Left ventricle myocardium superior (tissue), 1 donor: Measurements from ENCODE around the gene PKIB. TPM values are rescaled to one million over a fixed set of nuclear protein-coding genes. Genes with fewer than 3 reads are reported as not detected.
"Not testable (repeated sequence)": the region's sequence is repeated elsewhere in the genome, so short reads cannot be mapped to it uniquely, and the experiment has no call there.

Source experiments
- ATAC-seq: fragments of 200-7000 bp; cut with Tn5 transposase; one replicate; pipeline ENCODE4 v1.9.1; 2020; ENCODE audit warnings: mild to moderate bottlenecking, moderate library complexity
- DNase-seq: peaks from one replicate; pipeline ENCODE4 v3.0.0-alpha.2; 2020
- intact Hi-C: fragments of 100-400 bp; cut with micrococcal nuclease; formaldehyde crosslinking; loops from one replicate; pipeline ENCODE4 v1.11.0; 2022
- long read RNA-seq: library from polyadenylated mRNA; unstranded; transcript quantifications from one replicate; pipeline ENCODE4 v2.0.0, GENCODE V29; 2021
- total RNA-seq: library from RNA; stranded (reverse); fragmentation: NEBNext Ultra II Directional; extraction: Animal tissue kit (Norgen Biotek cat#: 25700); gene quantifications from one replicate; pipeline ENCODE4 v1.2.1, GENCODE V29; 2021
- donor health status: DM: no; HTN: yes; CAD: no; lungs with severe emphysema.

PKIB gene, protein sequence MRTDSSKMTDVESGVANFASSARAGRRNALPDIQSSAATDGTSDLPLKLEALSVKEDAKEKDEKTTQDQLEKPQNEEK
- 0.35 TPM for total RNA-seq
- long read RNA-seq, partial matches to known transcripts, result 0 of 1 reads
- long read RNA-seq, other reads (novel, unspliced or antisense), result 1 of 1 reads

DNA sequence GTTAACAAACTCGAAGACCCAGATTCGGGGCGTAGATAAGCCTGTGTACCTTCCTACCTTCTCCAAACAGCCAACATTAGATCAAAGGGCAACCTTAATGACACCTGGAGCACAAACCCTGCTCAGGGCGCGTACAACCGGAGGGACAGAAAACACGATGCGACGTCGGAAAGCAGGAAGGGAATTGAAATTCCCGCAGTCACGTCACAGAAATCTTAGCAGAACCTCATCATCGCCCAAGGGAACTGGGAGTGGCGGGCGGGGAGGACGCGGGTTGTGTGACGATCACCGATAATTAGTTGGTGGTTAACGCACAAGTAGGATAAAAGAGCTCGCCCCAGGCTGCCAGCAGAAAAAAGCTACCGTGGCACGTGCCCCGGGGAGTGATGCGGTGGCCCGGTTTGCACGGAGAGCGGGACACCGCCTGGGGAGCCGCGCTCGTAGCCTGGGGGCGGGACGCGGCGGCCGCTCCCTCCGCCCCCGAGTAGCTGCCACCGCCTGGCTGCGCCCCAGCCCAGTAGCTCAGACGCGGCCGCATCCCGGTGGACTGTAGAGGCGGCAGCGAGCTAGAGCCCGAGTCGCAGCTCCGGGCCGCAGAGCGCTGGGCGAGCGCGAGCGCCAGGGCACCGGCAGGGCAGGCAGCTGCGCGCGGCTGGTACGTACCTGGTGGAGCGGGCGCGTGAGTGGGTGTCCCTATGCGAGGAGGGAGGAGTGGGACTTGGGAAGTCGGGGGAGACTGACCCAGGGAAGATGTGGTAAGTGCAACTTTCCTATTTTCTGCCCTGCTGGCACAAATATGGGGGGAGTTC, at the start of gene PKIB:
TSS of gene PKIB (plus strand) at position 525 of the 809 bp plus-strand sequence. CDS start 107,390 bp downstream, outside the sequence.
- intact Hi-C loops, result no loop called here
- DNase-seq, result peak; percentile 78
- peak; percentile 99 for ATAC-seq

DNA sequence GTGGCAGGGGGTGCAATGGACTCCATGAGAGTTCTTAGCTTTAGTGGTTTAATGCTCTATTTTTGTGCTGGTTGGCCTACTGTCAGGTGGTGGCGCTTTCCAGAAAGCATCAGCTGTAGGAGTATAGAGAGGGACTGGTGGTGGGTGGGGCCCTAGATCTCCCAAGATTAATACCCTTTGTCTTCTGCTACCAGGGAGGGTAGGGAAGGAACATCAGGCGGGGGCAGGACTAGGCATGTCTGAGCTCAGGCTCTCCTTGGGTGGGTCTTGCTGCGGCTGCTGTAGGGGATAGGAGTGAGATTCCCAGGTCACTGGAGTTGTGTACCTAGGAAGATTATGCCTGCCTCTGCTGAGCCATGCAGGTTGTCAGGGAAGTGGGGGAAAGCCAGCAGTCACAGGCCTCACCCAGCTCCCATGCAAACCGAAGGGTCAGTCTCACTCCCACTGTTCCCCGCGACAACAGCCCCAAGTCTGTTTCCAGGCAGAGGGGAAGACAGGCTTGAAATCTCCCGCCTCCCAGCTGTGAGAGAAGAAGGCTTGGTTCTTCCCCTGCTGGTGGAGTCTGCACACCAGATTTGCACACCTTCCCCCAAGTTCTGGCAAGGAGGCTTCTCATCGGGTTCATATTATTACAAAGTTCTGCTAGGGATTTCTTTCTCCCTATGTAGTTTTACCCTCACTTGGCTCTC, 46.7 kb upstream of the PKIB start:
- intact Hi-C loops, result no loop called here
- no peak for DNase-seq
- ATAC-seq, result no peak

DNA sequence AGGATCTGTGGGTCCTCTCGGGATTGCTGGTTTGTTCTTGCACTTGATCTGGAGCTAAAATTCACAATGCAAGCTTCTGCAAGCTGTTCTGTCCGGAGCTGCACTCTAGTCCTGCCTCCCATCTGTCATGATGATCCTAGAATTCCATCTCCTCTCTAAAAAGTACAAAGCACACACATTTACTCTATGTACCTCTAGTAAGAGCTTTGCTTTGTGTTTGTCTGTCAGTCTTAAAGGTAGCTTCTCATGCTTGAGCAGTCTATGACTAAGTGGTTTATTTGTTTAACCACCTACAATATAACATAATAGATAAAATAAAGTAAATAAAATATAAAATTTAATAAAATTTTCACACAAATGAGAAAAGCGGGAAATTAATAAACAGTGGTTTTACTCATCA, 46.0 kb upstream of the PKIB start:
- no peak for DNase-seq
- ATAC-seq, result no peak
- intact Hi-C loops, result no loop called here

DNA sequence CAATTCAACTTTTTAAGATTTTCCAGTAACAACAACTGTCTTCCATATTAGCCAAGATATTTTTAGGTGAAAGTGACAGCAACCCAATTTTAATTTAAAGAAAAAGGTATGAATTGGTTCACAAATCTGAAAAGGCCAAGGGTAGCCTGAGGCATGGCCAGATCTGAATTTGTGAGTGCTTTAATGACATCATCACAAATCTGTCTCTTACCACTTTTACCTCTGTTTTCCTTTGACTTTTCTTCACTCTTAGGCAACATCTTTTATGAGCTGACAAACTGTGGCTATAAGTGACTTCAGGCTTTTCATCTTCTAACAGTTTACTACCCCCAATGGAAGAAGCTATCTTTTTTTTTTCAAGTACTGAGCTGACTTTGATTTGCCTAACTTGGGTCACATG, 44.5 kb upstream of the PKIB start:
- intact Hi-C loops, result no loop called here
- DNase-seq (no peak), ATAC-seq (no peak)

DNA sequence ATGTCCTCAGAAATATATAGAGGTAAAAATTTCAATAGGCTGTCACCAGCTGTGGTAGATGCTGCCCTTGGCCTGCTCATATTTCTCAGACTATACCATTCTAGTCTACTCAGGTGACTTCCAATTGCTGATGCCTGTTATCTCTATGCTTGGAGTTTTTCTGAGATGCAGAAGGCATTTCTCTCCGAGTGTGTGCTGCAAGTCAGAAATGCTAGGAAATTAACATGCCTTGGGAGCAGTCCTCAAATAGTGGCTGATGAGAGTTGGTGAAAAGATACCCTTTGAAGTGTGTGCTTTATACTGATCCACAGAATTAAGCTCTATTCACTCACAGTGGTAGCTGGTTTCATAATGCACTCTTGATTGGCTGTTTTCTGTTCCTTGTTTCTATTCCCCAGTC, 43.2 kb upstream of the PKIB start:
- DNase-seq, result no peak
- no peak for ATAC-seq
- intact Hi-C loops, result no loop called here

DNA sequence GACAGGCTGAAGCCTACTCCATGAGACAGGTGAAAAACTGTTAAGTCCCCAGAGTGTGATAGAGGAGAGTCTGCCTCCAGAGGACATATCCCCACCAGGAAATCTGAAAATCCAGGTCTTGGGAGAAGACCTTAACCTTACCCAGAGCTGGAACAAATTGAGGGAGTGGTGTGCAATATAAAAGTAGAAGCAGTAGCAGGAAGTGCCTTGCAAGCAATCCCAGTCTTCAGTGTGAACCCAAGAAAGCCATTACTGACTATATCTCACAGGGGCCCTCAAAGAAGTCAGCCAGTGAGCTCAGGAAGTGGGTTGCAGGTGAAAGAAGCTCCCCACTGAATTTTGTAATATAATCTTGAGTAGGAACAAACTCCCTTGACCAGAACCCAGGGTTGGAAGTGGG, 41.9 kb upstream of the PKIB start:
- no peak for ATAC-seq
- intact Hi-C loops, result no loop called here
- DNase-seq, result no peak

DNA sequence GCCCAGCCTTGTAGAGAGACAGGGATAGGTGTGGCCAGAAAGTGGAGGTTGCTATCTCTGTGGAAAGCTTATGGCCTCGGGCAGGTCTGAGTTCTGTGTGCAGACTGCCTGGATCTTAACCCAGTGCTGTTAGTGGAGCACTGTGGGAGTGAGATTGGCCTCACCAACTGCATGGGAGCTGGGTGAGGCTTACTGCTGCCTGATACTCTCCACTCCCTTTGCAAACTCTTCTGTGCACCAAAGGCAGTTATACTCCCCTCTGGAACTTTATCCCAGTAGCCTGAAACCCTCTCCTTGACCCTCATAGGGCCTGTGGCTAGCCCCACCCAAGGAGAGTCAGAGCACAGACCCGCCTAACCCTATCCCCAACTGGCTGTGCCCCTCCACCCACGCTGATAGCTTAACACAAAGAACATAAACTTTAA, 41.4 kb upstream of the PKIB start:
- ATAC-seq, result no peak
- intact Hi-C loops, result no loop called here
- DNase-seq, result no peak

DNA sequence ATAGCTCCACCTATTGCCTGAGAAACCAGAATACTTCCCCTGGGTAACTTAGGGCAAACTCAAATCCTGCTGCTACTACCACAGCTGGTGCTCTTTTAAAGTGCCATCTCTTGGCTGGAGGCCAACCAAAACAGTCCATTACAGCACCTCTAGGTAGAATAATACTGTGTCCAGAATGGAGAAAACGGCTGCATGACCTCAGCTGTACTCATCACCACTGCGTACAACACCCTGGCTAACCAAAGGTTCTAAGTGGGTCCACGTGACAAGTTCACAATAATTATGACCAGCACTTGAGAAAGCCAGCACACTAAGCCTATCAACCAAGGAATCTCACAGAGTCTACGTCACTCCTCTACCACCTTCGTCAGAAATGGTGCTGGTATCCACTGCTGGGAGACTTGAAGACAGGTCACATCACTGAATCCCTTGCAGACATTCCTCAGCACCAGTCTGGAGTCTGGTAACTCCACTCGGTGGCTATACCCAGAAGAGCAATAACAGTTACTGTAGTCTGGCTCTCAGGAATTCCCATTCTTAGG, 40.9 kb upstream of the PKIB start:
- intact Hi-C loops, result no loop called here
- DNase-seq (no peak), ATAC-seq (no peak)

DNA sequence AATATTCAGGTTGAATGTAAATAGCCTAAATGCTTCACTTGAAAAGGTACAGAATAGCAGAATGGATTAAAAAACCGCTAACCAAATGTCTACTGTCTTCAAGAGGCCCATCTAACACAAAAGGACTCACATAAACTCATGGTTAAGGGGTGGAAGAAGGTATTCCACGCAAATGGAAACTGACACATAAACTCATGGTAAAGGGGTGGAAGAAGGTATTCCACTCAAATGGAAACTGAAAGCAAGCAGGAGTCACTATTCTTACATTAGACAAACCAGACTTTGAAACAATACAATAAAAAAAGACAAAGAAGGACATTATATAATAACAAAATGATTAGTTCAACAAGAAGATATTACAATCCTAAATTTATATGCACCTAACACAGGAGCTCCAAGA, 38.3 kb upstream of the PKIB start:
- no peak for DNase-seq
- intact Hi-C loops, result no loop called here
- no peak for ATAC-seq

DNA sequence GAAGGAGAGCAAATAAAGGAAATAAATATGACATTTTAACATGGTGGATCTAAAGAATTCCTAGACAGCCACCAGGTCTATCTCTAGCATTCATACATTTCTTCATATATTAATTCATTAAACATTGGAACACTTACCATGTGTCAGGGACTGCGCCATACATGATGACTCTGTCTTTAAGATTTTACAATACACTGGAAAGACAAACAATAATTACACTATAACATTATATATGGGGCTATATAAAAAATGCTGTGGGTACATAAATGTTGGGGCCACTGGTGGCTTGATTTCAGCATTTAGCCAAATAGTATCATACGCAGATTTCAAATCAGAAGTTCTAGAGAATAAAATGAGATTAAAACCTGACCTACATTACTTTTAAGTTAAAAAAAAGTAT, 33.3 kb upstream of the PKIB start:
- no peak for ATAC-seq
- intact Hi-C loops, result no loop called here
- DNase-seq, result no peak

DNA sequence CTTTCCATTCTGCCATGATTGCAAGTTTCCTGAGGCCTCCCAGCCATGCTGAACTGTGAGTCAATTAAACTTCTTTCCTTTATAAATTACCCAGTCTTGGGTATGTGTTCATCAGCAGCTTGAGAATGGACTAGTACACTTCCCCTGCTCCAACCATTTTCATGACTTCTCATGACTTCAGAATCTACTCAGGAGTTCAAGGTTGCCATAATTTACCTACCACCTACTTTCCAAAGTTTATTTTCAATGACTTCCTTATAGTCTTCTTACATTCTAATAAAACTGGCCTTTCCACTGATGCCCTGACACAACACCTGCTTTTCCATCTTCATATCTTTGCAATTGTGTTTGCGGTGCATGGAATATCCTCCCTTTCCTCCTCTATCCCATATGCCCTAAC, 31.2 kb upstream of the PKIB start:
- DNase-seq (no peak), ATAC-seq (no peak)
- intact Hi-C loops, result no loop called here

DNA sequence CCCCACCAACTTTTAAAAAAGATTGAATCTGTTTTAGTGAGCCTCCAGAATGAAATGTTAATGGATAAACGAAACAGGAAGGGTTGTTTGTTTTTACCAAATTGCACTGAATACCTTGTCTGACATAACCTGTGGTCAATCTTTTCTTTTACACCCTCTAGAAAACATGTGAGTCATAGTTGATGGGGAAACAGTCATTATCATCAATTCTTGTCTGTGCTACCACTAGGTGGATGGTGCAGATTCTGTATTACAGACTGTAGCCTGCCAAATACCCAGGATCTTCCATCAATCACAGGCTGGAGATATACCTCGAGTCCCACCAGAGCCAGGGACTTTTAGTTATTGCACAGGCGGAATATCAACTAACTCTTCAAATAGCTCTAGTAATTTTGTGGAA, 29.5 kb upstream of the PKIB start:
- no peak for ATAC-seq
- DNase-seq, result no peak
- intact Hi-C loops, result no loop called here

DNA sequence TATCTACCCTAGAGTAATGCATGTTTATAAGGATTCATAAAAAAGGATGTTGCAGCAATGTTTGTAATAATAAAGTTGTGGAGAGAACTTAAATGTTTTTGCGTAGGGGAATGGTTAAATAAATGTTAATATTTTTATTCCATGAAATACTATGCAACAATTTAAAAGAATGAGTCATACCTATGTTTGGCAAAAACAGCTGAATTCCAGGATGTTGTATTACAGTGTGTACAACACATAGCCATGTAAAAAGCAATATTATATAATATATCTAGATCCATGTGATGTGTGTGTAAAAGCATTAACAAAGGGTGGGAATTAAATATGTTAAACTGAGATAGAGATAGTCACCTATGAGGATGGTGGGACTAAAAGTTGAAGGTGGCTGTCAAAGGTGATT, 21.1 kb upstream of the PKIB start:
- no peak for ATAC-seq
- intact Hi-C loops, result no loop called here
- DNase-seq, result no peak

DNA sequence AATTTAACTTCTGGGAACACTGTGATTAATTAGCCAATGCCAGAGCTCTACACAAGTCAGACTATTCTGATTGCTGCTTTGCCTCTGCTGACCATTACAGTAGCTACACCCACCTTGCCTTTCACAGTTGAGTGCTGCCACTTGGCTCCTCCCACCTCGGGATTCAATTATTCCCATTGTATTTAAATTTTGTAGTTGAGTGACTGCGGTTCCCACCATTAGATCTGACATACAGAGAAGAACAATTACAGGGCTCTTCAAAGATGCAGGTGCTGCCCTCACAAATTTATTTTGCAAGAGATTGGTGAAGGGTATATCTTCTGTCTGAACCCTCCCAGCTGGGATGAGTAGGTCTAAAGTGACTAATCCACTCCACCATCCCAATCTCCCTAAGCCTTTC, 11.9 kb upstream of the PKIB start:
- DNase-seq, intact Hi-C loops, ATAC-seq: not testable (repeated sequence)

DNA sequence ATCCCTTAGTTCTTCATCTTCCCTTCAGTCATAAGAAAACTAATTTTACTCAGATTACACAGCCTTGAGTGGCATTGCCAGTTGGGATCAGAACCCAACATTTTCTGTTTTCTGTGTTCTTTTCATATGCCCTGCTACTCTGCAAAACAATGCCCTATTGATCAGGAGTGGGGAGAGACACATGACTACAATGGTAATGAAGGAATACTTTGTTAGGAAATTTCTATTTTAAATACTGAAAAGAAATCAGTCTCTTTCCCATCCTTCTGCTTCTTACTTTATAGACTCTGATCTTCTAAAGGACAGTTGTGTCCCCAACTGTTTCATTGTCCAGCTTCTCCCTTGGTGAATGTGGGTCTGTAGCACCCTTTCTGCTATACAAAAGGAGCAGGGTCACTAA, 5.5 kb upstream of the PKIB start:
- no peak for DNase-seq
- intact Hi-C loops, result no loop called here

DNA sequence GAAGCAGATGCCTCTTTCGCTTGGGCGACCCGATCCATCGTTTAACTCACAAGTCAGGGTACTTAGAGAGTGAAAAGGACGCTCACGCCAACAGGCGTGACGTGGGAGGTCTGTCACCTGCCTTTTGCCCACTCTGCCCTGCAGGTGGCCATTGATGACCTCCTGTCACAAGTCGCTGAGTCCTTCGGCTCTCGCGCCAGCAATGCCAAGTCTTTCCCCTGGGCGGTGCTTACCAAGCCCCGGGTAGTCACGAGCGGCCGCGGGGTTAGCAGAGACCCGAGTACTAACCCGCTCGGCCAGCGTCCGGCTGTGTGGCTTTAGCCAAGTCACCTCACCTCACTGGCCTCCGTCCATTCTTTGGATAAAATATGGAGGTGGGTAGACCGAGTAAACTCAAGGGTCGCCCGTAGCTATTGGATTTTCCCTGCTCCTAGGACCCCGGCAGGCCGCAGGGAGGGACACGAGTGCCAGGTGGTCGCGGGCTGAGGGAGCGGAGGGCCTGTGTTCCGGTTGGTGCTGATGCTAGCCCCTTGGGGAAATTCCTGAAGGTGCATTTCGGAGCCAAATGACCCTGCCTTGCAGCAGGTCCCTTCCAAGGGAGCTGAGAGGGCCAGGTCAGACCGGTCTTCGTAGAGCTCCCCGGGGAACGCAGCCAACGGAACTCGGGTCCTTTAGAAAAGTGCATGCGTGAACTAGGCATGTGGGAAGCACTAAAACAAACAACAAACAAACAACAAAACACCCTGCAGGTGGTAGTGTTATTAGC, 668 bp downstream of the PKIB start:
- DNase-seq, result peak; percentile 46

More for the DNA sequence above, 5.5 kb upstream of the PKIB start:
- no peak for ATAC-seq

DNA sequence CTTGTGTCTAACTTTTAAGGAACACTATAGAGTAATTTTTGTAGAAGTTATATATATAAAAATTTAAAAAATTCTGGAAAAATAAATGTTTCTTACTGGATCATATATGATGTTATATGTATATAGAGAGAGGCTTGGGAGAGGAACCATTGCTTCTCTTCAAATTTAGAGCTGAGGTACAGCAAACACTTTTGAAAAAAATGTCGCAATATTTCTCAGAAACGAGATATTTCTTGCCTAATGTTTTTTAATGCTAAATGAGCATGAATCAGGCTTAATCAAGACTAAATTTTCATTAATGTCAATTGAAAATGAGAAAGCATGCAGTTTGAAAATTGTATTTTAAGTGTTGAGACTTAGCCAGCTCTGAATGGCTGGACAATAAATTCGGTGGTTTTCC, 2.6 kb downstream of the PKIB start:
- ATAC-seq, result no peak
- intact Hi-C loops, result no loop called here
- no peak for DNase-seq

More for the DNA sequence above, 668 bp downstream of the PKIB start:
- ATAC-seq, result peak; percentile 67
- intact Hi-C loops, result no loop called here

DNA sequence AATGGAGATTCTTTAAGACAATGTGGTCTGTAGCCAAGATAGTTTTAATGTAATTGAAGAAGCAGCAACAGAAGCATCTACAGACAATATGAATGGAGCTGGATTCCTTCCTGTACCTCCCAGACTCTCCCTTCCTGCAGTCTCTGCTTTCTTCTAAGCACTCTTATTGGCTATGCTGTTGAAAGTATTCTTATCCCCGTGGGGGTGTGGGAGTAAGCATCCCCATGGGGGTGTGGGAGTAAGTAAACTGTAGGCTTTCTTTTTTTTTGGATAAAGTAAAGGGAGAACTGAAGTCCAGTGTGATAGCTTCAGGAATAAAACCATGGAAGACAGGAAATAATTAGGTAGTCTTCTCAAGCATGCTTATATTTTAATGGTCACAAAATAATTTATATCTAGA, 4.1 kb downstream of the PKIB start:
- ATAC-seq, result no peak
- intact Hi-C loops, result no loop called here

DNA sequence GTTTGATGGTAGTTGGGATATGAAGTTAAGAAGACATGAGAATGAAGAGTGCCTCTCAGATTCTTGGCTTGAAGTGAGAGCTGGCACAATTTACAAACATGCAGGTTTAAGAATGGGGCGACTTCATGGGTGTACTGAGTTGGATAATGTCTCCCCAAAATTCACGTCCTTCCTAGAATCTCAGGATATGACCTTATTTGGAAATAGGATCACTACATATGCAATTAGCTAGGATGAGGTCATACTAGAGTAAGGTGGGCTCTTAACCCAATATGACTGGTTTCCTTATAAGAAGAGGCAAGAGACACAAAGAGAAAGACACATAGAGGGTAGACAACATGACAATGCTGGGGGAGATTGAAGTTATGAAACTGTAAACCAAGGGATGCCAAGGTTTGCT, 5.2 kb downstream of the PKIB start:
- no peak for ATAC-seq
- no peak for DNase-seq
- intact Hi-C loops, result no loop called here

More for the DNA sequence above, 4.1 kb downstream of the PKIB start:
- DNase-seq, result no peak

DNA sequence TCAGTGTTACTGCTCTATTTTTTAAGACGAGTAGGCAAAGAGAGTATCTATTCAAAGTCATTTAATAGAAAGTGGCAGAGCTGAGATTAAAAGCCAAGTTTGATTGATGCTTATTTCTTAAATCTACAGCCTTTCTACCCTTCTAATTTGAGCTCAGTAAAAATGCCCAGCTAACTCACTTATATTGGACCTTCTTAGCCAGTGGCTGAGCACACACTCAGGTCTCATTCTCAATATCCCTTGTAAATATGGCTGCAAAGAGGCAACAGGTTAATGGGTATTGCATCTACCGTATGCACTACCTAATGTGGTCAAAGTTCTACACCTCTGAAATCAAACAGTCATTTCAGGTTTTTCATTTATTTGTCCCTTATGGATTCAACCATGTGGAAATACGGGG, 6.7 kb downstream of the PKIB start:
- intact Hi-C loops, result no loop called here
- ATAC-seq (no peak), DNase-seq (no peak)
